ENCODE results near the gene VOPP1.

DNA sequence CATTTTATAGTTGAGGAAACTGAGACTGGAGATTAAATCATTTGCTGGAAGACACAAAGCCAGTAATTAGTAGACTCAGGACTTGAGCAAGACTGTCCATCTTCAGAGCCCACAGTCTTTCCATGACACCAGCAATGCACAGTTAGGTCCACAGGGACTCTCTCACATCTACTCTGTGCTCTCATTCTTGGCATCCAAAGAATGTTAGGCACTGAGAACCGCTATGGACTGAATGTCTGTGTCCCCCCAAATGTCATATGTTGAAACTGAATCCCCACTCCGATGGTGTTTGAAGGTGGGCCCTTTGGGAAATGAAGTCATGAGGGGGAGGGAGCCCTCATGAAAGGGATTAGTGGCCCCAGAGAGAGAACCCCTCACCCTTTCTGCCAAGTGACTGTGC lies 106.6 kb downstream of the VOPP1 start:
- TF ChIP-seq, protein P1, sequence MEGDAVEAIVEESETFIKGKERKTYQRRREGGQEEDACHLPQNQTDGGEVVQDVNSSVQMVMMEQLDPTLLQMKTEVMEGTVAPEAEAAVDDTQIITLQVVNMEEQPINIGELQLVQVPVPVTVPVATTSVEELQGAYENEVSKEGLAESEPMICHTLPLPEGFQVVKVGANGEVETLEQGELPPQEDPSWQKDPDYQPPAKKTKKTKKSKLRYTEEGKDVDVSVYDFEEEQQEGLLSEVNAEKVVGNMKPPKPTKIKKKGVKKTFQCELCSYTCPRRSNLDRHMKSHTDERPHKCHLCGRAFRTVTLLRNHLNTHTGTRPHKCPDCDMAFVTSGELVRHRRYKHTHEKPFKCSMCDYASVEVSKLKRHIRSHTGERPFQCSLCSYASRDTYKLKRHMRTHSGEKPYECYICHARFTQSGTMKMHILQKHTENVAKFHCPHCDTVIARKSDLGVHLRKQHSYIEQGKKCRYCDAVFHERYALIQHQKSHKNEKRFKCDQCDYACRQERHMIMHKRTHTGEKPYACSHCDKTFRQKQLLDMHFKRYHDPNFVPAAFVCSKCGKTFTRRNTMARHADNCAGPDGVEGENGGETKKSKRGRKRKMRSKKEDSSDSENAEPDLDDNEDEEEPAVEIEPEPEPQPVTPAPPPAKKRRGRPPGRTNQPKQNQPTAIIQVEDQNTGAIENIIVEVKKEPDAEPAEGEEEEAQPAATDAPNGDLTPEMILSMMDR (IDR thresholded peaks at IDR 0.05; ENCODE audit: insufficient read depth, low read length, poor library complexity, severe bottlenecking), result no peak
- TF ChIP-seq EZH2phosphoT487 (conservative IDR thresholded peaks at IDR 0.05; ENCODE audit: low read length), result no peak
